Loucy (cell line): ENCODE measurements around the gene TNIP1.

ENCODE experiments used
- H2AFZ ChIP-seq: fragments of 200-600 bp; sonication (generic); 2 replicates; pipeline ENCODE4 v1.6.0; 2016; ENCODE audit warnings: antibody characterized with exemption, mild to moderate bottlenecking, low read length, moderate library complexity
- H3F3A ChIP-seq: fragments of 200-600 bp; 2 replicates; pipeline ENCODE4 v1.6.0; 2016; ENCODE audit warnings: antibody characterized with exemption, low read depth, mild to moderate bottlenecking
- H3K27me3 ChIP-seq: fragments of 200-600 bp; sonication (generic); 2 replicates; pipeline ENCODE4 v1.6.1; 2014; ENCODE audit warnings: low read length, mild to moderate bottlenecking; ENCODE audit not compliant: insufficient read depth, poor library complexity, severe bottlenecking
- H3K36me3 ChIP-seq: fragments of 200-600 bp; sonication (generic); 2 replicates; pipeline ENCODE4 v1.6.1; 2016; ENCODE audit warnings: low read length; ENCODE audit not compliant: insufficient read depth
- H3K4me1 ChIP-seq: fragments of 200-600 bp; sonication (generic); 2 replicates; pipeline ENCODE4 v1.5.1; 2014; ENCODE audit warnings: low read length, mild to moderate bottlenecking; ENCODE audit not compliant: insufficient read depth, poor library complexity, severe bottlenecking
- H3K4me2 ChIP-seq: fragments of 200-600 bp; sonication (generic); 2 replicates; pipeline ENCODE4 v1.6.0; 2014; ENCODE audit warnings: antibody characterized with exemption, low read length, low read depth, mild to moderate bottlenecking; ENCODE audit not compliant: poor library complexity, severe bottlenecking
- H3K4me3 ChIP-seq: fragments of 200-600 bp; sonication (generic); 2 replicates; pipeline ENCODE4 v1.5.1; 2014; ENCODE audit warnings: low read length, mild to moderate bottlenecking, mixed read lengths; ENCODE audit not compliant: poor library complexity, severe bottlenecking
- H3K79me2 ChIP-seq: fragments of 200-600 bp; sonication (generic); 2 replicates; pipeline ENCODE4 v1.6.1; 2014; ENCODE audit warnings: low read length; ENCODE audit not compliant: insufficient read depth
- H3K9ac ChIP-seq: fragments of 200-600 bp; sonication (generic); 2 replicates; pipeline ENCODE4 v1.6.0; 2014; ENCODE audit warnings: mild to moderate bottlenecking, low read depth, low read length, moderate library complexity; ENCODE audit not compliant: poor library complexity, severe bottlenecking
- H3K9me2 ChIP-seq: fragments of 200-600 bp; sonication (generic); replicated peaks from 2 replicates; pipeline ENCODE4 v1.6.1; 2016; ENCODE audit warnings: low read depth, low read length, mixed read lengths
- H3K9me3 ChIP-seq: fragments of 200-600 bp; sonication (generic); 2 replicates; pipeline ENCODE4 v1.6.1; 2014; ENCODE audit warnings: mild to moderate bottlenecking, antibody characterized with exemption, low read length, low read depth; ENCODE audit not compliant: insufficient read depth
- H4K20me1 ChIP-seq: fragments of 200-600 bp; sonication (generic); 2 replicates; pipeline ENCODE4 v1.6.0; 2014; ENCODE audit warnings: antibody characterized with exemption, low read length, mild to moderate bottlenecking; ENCODE audit not compliant: insufficient read depth, poor library complexity, severe bottlenecking
- EZH2phosphoT487 ChIP-seq: fragments of 200-600 bp; IDR thresholded peaks from 2 replicates; pipeline ENCODE4 v1.6.1; 2018; ENCODE audit warnings: antibody characterized with exemption, mild to moderate bottlenecking, moderate library complexity, borderline replicate concordance
- TF ChIP-seq, protein P1 (sequence below): fragments of 200-600 bp; sonication (generic); conservative IDR thresholded peaks from 2 replicates; pipeline ENCODE4 v1.5.1; 2014; ENCODE audit warnings: mild to moderate bottlenecking, antibody characterized with exemption, low read length

The TNIP1 gene

DNA sequence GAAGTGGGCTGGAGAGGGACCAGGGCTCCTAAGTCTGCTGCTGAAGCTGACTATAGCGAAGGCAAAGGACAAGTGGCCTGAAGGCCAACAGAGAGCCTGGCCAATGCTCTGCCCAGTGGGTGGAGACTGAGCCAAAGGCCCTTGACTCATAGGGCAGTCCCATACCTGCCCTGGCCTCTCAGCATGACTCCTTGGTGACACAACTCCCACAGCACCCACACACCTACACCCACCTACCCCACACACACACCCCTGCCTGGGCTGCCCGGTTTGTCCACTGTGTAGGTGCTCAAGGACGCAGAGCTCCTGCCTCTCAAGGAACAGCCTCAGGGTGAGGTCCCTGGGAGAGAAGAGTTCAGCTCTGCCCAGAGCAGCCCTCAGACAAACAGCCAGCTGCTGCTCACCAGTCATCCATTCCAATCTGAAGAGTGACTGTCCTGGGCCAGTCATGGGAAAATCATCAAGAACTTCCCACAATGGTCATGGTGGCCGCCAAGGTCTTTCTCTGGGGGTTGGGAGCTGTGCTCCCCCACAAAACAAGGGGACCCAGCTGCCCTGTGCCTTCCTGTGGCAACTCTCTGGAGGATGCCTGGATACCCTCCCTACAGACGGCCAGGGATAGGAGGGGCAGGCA, 5.0 kb downstream of the TNIP1 start:
- H2AFZ ChIP-seq, result no peak overlapping the region
- no peaks in the 10 kb centered on the region for H3K9me3 ChIP-seq
- H3K79me2 ChIP-seq, result peaks cover 95% of the 10 kb centered on the region
- no peaks in the 10 kb centered on the region for H3K27me3 ChIP-seq
- no peaks in the 10 kb centered on the region for H3K36me3 ChIP-seq
- no peaks in the 10 kb centered on the region for H3K9me2 ChIP-seq
- H3K4me3 ChIP-seq, result peak overlapping the region; percentile 33
- H3F3A ChIP-seq, result 0 out of 2 replicates have a peak, but pooled peaks cover 3% of the 10 kb centered on the region
- TF ChIP-seq EZH2phosphoT487, result no peak
- TF ChIP-seq, protein P1, sequence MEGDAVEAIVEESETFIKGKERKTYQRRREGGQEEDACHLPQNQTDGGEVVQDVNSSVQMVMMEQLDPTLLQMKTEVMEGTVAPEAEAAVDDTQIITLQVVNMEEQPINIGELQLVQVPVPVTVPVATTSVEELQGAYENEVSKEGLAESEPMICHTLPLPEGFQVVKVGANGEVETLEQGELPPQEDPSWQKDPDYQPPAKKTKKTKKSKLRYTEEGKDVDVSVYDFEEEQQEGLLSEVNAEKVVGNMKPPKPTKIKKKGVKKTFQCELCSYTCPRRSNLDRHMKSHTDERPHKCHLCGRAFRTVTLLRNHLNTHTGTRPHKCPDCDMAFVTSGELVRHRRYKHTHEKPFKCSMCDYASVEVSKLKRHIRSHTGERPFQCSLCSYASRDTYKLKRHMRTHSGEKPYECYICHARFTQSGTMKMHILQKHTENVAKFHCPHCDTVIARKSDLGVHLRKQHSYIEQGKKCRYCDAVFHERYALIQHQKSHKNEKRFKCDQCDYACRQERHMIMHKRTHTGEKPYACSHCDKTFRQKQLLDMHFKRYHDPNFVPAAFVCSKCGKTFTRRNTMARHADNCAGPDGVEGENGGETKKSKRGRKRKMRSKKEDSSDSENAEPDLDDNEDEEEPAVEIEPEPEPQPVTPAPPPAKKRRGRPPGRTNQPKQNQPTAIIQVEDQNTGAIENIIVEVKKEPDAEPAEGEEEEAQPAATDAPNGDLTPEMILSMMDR, result no peak
- no peak overlapping the region for H3K9ac ChIP-seq
- H4K20me1 ChIP-seq, result peaks cover 68% of the 10 kb centered on the region
- H3K4me1 ChIP-seq, result peaks cover 45% of the 10 kb centered on the region
- H3K4me2 ChIP-seq, result peak overlapping the region; percentile 92

DNA sequence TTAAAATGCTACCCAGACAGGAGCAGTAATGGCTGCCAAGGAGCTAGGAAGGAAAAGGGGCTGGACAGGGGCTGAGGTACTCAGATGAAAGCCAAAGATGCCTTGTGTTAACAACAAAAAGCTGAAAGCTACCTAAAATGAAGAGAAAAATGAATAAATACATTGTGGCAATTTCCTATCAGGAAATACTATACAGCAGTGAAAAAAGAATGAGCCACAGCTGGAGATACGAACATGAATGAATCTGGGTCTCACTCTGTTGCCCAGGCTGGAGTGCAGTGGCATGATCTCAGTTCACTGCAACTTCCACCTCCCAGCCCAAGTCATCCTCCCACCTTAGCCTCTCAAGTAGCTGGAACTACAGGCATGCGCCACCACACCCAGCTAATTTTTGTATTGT, 6.3 kb downstream of the TNIP1 start:
- Histone ChIP-seq H3K4me1 (peaks cover 37% of the 10 kb centered on the region), H3K9me2 (no peaks in the 10 kb centered on the region), H3K79me2 (peaks cover 98% of the 10 kb centered on the region), H2AFZ (no peak overlapping the region), H3K9me3 (no peaks in the 10 kb centered on the region), H3K9ac (no peak overlapping the region), H3K4me3 (no peak overlapping the region), H3F3A (no peaks in the 10 kb centered on the region), H3K36me3 (peaks cover 2% of the 10 kb centered on the region; the same call in 1 of the 2 replicates), H4K20me1 (peaks cover 60% of the 10 kb centered on the region), H3K27me3 (no peaks in the 10 kb centered on the region), H3K4me2 (no peak overlapping the region)
- TF ChIP-seq, protein P1, result no peak
- no peak for TF ChIP-seq EZH2phosphoT487

DNA sequence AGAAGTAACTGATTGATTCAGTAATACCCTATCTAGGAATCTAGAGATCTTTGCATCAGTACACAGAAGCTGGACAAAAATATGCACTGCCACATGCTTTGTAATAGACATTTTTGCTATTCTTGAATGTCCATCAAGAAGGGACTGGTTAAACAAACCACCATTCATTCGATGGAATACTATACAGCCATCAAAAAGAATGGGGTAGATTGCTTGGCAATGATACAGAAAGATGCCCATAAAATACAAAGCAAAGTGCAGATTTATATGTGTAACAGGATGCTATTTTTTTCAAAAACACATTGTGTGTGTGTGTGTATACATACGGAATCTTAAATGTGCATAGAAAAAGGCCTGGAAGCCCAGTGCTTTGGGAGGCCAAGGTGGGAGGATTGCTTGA, 7.6 kb downstream of the TNIP1 start:
- peaks cover 34% of the 10 kb centered on the region for H3K4me1 ChIP-seq

More for the DNA sequence above, 7.6 kb downstream of the TNIP1 start:
- H3K27me3 ChIP-seq, result no peaks in the 10 kb centered on the region
- H3F3A ChIP-seq, result no peaks in the 10 kb centered on the region
- peaks cover 98% of the 10 kb centered on the region for H3K79me2 ChIP-seq
- H3K9me3 ChIP-seq, result no peaks in the 10 kb centered on the region
- TF ChIP-seq EZH2phosphoT487, result no peak
- TF ChIP-seq, protein P1, result no peak
- no peak overlapping the region for H3K4me2 ChIP-seq
- H4K20me1 ChIP-seq, result peaks cover 61% of the 10 kb centered on the region
- H3K9me2 ChIP-seq, result no peaks in the 10 kb centered on the region
- H3K4me3 ChIP-seq, result no peak overlapping the region
- no peak overlapping the region for H2AFZ ChIP-seq
- H3K9ac ChIP-seq, result no peak overlapping the region
- peaks cover 9% of the 10 kb centered on the region; the same call in 1 of the 2 replicates for H3K36me3 ChIP-seq
